AG08396 (cell line): ENCODE measurements around the gene HIGD2B.
"Not testable (repeated sequence)": the region's sequence is repeated elsewhere in the genome, so short reads cannot be mapped to it uniquely, and the experiment has no call there.

ENCODE experiments used
- DNase-seq: peaks from one replicate; pipeline ENCODE4 v3.0.0; 2012; ENCODE audit warnings: low spot score, mixed read lengths

HIGD2B gene

DNA sequence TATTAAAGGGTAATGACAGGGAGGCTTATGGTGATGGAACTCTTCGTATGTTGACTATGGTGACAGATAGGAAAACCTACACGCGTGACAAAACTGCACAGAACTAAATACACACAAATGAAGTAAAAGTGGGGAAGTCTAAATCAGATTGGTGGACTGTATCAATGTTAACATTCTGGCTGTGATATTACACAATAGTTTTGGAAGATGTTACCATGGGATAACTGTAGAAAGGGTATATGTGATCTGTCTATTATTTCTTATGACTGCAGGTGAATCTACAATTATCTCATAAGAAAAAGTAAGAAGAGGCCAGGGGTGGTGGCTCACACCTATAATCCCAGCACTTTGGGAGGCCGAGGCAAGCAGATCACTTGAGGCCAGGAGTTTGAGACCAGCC lies 9.1 kb downstream of the HIGD2B start:
- DNase-seq, result no peak

DNA sequence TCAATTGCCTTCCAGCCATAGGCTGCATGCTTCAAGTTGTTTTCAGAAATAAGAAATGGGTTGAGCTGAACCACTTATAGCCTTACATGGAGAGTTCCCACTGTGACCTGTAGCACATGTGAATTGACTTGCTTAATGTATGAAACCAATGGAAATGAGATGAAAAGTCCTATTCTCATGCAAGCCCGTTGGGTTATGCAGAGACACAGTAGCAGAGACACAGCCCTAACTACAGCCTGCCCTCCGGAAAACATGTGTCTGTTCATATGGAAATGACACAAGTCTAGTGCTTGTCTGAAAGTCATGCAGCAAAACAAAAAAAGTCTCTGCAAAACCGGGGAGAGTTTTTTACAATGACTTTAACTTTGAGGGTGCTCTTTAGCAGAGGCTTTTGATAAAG lies 14.5 kb downstream of the HIGD2B start:
- DNase-seq, result no peak

DNA sequence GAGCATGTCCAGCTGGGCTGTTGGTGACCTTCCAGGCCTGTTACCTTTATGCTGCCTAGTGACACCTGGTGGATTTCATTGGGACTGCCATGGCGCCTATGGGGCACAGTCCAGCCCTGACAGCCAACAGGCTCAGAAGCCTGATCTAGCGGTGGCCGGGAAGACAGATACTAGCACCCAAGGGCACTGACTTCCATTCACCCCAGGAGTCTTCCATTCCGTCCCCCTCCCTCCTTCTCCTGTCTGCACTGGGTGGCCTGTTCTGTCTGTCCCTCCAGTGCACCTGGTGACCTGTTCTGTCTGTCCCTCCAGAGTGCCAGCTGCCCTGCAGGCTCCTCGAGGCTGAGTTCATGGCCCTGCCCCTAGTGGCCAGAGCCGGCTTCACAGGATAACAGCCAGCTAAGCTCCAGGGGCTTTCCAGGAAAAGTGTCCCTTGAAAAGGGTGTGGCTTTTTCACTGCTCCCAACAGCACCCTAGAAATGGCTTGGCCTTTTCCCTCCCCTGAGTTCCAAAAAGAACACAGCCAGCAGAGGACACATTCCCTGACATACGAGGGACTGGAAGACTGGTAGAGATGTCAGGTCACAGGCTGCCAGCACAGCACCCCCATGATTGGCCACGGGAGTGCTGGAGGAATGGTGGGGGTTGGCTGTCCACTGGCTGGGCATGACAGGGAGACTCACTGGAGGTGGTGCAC lies 15.2 kb downstream of the HIGD2B start:
- DNase-seq, result peak; percentile 60

- DNase-seq, result not testable (repeated sequence)
Observed at GRCh38 chr15:72669803-72670202, 16.2 kb downstream of the HIGD2B start.

GRCh38 chr15:72665706-72666105 lies 20.3 kb downstream of the HIGD2B start:
- DNase-seq, result not testable (repeated sequence)

GRCh38 chr15:72663931-72664330 lies 22.1 kb downstream of the HIGD2B start:
- not testable (repeated sequence) for DNase-seq

- DNase-seq, result not testable (repeated sequence)
Observed at GRCh38 chr15:72661081-72661480, 24.9 kb downstream of the HIGD2B start.

DNA sequence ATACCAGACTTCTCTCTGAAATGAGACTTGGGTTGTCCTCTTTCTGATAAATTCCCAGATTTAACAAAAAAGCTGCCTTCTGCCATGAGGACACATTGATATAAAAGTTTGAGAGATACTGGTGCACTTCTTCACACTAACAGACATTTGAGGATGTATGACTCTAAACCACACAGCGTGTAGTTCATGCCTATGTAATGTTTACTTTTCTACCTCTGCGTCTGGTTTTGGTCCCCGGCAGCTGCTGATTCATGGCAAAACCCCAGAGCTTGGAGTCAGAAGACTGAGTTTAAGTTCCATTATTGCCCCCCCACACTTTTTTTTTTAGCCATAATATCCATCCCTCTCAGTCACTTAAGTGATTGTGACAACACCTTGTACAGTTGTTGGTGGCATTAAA lies 30.0 kb downstream of the HIGD2B start:
- DNase-seq, result not testable (repeated sequence)

GRCh38 chr15:72654397-72654796 lies 31.6 kb downstream of the HIGD2B start, which contains the start of gene GOLGA6B:
Gene GOLGA6B, plus strand, starts transcription at chr15:72654697. Its CDS starts 41 bp downstream, at chr15:72654738.
- DNase-seq, result not testable (repeated sequence)

DNA sequence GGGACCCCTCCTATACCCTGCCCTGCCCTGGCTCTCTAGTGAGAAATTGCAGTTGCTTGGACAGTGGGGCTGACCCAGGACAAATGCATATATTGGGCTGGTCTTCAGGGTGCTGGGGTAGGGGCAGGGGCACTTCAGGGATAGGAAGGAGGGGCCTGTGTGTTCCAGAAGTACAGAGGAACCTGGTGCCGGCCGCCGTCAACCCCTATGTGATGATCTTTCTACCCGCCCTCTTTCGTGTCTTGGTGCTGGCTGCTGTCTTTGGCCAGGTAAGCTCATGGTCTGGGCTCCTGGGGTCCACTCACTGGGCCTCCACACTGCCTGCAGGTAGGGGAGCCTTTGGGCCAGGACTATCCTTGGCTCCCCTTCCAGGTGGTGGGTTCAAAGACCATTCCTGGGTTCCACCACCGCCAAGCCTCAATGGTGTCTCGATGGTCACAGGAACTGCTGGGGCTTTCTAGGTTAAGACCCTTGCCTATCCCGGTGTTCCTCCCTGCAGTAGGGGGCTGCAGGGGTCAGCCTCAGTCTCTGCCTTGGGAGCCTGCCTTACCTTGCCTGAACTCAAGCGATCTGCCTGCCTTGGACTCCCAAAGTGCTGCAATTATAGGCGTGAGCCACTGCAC lies 37.2 kb downstream of the HIGD2B start:
- DNase-seq, result not testable (repeated sequence)

DNA sequence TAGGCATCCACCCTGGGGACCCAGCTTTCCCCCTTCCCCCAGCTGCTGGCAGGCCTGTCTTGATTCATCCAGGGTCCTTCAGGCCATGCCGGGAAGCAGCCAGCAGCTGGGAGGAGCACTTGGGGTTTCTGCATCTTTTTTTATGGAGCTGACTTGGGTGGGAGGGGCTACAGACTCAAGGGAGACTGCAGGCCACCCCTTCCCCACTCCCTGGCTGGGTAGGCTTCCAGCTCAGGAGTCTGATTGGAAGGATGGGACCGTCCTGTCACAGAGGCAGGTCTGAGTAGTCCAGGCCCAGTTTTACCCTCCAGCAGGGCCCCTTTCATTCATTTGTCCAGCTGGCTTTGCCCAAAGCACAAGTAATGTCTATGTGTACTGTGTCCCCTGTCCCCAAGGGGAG lies 43.7 kb downstream of the HIGD2B start:
- DNase-seq, result not testable (repeated sequence)

DNA sequence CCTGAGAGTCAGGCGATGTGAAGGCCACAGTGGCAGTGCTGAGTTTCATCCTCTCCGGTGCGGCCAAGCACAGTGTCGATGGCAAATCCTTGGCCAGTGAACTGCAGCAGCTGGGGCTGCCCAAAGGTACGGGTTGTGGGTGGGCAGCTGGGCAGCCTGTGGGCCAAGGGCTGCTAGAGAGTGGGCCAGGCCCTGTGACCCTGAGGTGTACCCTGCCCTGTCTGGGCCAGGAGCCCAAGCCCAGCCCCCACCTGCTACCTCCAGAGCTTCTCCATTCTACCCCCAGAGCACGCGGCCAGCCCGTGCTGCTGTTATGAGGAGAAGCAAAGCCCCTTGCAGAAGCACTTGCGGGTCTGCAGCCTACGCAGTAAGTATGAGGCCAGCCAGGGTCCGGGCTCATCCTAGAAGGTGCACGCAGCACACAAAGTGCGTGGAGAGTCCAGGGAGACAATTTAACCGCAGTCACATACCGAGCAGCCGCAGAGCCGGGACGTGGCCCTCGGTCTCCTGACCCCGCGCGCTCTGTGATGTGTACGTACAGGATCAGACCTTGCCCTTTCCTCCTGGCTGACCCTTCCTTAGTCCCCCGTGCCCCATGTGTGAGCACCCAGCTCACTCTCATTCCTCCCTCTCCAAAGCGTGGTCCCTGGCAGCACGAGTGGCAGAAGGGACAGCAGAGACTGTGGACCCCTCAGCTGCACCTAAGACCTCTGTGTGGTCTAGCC lies 46.1 kb downstream of the HIGD2B start:
- DNase-seq, result not testable (repeated sequence)

DNA sequence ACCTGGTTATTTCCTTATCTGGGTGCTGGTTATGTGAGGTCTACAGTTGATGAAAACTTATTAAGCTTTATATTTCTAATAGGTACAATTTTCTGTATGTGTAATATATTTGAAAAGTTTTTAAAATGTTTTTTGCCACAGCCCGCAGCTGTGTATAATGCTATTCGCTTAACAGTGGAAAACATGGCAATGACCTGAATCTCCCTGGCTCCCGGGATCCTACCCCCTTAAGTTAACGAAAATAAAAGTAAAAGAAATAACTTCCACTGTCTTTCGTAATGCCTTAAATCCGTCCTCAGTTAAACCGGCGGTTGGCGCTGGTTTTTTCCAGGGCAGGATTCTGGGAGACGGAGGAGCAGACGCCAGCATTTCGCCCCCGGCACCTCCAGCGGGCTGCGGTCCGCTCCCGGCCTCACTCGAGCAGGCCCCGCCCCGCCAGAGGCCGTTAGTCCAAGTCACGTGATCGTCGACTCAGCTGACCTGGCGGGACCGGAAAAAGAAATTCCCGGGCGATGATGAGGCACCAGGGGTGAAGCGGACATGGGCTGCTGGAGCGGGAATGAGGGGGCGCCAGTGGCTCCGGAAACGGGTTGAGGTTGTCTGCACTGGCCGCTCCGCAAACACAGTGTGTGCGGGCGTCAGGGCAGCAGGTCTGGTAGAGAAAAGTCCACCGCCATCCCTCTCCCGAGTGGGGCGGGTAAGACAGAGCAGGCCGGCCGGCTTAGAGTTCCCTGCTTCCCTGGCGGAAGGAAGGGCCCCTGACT lies 49.3 kb downstream of the HIGD2B start:
- not testable (repeated sequence) for DNase-seq

DNA sequence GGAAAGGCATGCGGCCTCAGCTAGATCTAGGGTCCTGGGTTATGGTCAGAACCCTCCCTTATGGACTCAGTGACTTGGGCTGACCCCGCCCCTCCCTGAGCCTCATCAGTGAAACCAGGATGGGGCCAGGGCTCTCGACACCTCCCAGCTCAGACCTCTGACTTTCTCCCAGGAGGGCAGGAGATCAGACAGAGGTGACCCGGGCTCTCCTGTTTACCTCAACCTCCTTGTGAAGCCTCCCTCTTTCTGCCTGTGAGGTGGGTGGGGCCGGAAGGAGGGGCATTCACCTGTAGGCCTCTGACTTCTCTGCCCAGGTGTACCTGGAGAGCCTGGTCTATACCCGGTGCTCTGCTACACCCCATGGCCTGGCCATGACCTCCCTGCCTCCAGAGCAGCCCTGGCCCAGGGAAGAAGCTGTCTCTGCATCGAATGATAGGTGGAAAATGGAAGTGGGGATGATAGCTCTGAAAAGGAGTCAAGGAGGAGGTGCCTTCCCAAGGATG lies 56.9 kb downstream of the HIGD2B start:
- not testable (repeated sequence) for DNase-seq

GRCh38 chr15:72628249-72629067 lies 57.5 kb downstream of the HIGD2B start:
- not testable (repeated sequence) for DNase-seq

DNA sequence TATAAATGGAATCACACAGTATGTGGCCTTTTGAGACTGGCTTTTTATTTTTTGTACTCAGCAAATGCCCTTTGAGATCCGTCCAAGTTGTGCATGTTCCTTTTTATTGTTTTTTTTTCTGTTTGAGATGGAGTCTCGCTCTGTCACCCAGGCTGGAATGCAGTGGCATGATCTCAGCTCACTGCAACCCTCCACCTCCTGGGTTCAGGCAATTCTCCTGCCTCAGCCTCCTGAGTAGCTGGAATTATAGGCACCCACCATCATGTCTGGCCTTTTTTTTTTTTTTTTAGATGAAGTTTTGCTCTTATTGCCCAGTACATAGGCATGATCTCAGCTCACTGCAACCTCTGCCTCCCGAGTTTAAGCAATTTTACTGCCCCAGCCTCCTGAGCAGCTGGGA lies 59.8 kb downstream of the HIGD2B start:
- not testable (repeated sequence) for DNase-seq
